Measurements from ENCODE around the gene CCDC6. TPM values are rescaled to one million over a fixed set of nuclear protein-coding genes. Genes with fewer than 3 reads are reported as not detected.
A peak's percentile ranks its signal among the peaks of the same experiment; 100 is the strongest.
"Not testable (repeated sequence)": the region's sequence is repeated elsewhere in the genome, so short reads cannot be mapped to it uniquely, and the experiment has no call there.

The CCDC6 gene
- total RNA-seq, 1 experiment from 2014 or later, result 22.0 TPM

DNA sequence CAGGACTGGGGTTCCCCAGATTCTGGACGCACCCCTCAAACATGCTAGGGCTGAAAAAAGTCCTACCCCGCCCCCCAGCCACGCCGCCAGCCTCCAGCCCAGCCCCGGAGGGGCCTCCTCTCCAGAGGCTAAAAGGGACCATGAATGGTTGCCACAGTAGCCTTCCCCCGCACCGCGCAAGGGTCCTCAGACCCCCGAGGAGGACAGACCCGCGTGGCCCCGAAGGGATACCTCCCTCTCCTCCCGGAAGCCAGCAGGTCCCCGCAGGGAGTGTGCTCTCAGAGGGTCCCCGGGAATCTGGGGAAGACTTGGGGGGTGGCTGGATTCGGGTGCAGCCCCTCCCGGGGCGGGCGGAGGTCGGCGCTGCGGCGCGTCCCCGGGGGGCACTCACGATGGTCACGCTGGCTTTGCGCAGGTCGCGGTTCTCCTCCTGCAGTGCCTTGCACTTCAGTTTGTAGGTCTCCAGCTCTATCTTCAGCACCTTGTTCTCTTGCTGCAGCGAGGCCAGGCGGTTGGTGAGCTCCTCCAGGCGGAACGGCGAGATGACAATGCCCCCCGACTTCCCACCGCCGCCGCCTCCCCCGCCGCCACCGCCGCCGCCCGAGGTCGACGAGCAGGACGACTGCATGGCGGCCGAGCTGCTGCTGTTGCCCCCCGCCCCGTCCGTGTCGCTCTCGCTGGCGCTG, 482 bp downstream of the CCDC6 start:
- no peak for DNase-seq (ENCODE audit: low read depth)

DNA sequence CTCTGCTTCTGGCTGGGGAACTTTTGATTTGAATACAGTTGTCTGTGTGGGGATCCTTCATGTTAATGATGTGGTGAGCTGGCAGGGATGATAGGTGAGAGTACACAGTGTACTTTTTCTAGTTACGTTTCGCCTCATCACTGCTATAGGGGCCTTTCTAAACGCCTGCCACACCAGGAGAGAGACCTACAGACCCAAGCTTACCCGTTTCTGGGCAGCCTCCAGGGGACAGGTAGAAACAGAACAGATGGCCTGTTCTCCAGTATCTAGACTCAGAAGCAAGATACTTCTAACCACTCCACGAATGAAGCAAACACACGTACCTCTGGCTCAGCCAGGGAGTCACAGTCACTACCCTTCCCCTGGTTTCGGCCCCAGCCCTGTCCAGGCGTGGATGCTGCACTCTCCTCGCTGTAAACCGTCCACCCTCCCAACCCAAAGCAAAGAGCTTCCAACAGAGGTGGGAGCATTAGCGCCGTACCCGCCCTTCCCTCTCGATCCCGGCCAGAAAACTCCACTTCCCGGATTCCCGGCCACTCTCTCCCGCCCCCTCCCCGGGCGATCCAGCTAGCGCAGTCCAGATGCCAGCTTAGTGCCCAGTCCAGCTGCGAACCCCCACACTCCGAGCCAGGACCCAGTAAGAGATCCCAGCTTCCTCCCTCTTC, 1.2 kb downstream of the CCDC6 start:
- DNase-seq (ENCODE audit: low read depth), result peak; percentile 11

- DNase-seq (ENCODE audit: low read depth), result no peak
These were observed 1.8 kb downstream of the CCDC6 start for GRCh38 chr10:59904426-59905065.

- DNase-seq (ENCODE audit: low read depth), result no peak
These were observed 2.5 kb downstream of the CCDC6 start for GRCh38 chr10:59903871-59904270.

DNA sequence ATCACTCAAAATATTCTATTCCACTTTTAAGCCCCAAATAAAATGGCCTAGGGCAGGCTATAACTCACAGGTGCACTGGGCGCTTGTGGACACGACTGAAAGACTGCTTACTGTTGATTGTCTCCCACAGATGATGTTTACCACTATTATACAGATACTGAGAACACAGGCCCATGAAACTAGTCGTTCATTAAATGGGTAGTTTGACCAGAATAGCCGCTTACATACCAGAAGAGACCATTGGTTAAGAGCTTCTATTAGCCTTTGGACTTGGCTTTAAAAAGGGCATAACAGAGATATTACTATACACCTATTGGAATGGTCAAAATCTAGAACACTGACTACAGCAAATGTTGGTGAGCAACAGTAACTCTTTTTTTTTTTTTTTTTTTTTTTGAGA, 4.3 kb downstream of the CCDC6 start:
- DNase-seq (ENCODE audit: low read depth), result no peak

DNA sequence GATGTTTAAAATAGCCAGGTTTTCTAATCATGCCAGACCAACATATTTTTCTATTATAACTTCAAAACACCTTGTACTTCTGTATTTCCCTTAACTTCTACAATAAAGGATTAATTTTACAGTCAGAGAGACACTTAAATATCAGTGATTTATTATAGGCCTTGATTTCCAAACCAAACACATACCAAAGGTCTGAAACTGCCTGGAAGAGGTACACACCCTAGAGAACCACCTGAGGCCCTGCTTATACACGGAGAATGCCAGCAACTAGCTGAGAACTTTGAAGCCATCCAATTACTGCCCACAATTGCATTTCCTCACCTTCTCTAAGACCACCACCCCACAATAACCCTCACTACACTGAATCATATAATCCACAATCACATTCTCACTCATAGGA, 4.9 kb downstream of the CCDC6 start:
- no peak for DNase-seq (ENCODE audit: low read depth)

- no peak for DNase-seq (ENCODE audit: low read depth)
These were observed 6.2 kb downstream of the CCDC6 start for GRCh38 chr10:59900048-59900727.

GRCh38 chr10:59898125-59898835, 8.1 kb downstream of the CCDC6 start:
- no peak for DNase-seq (ENCODE audit: low read depth)

- no peak for DNase-seq (ENCODE audit: low read depth)
These were observed 10.2 kb downstream of the CCDC6 start for GRCh38 chr10:59896191-59896590.

DNA sequence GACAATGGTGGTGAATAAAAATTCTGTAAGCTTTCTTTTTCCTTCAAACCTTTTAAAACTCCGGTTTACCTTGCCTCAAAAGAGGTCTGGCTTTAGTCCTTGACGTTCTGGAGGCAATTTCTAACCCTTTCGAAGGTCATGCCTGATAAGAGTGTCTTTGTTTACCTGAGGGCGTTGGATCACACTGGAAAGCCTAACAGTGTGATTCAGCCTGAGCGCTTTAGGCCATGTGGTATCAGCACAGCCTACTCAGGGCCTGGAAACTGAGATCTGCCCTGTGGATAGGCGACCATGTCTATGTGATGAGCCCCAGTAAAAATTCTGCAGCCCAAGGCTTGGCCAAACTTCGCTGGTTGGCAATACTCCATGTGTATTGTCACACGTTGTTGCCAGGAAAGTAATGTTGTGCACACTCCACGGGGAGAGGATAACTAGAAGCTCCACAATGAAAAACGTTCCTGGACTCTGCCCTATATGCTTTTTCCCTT, 10.7 kb downstream of the CCDC6 start:
- DNase-seq (ENCODE audit: low read depth), result no peak

- no peak for DNase-seq (ENCODE audit: low read depth)
These were observed 12.2 kb downstream of the CCDC6 start for GRCh38 chr10:59894114-59894513.

DNA sequence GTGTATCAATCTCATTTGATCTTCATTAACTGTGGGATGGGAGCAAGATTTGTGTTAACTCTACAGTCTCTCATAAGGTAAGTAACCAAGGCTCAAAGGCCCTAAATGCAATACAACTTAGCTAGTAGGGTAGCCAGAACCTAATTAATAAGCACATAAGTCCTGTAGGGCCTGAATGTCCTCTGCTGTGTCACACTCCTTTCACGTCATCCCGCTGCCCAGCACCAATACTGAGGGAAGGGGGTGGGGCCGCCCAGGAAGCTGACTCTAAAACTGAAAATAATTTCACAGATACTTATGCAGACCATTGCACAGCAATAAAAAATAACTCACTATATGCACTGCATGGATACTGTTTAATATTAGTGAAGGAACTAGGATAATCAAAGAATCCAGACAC, 13.7 kb downstream of the CCDC6 start:
- no peak for DNase-seq (ENCODE audit: low read depth)

DNA sequence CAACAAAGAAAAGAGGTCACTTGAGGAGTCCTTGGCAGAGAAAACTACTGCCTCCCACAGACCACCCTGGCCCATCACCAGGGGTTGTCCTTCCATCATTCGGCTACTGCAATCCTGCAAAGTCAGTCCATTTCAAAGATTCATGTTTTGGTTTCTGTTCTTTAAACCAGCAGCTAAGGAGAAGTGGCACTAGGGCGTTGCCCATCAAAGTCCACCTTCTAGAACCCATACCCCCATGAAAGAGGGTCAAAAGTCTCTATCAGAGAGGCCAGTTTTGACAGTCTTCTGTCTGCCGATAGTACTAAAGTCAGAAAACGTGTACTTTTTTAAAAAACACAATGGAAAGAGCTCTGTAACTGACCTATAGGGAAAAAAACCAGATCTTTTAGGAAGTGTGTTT, 14.4 kb downstream of the CCDC6 start:
- no peak for DNase-seq (ENCODE audit: low read depth)

- no peak for DNase-seq (ENCODE audit: low read depth)
These were observed 15.0 kb downstream of the CCDC6 start for GRCh38 chr10:59891349-59891748.

GRCh38 chr10:59888781-59889435, 17.4 kb downstream of the CCDC6 start:
- no peak for DNase-seq (ENCODE audit: low read depth)

- no peak for DNase-seq (ENCODE audit: low read depth)
These were observed 18.2 kb downstream of the CCDC6 start for GRCh38 chr10:59887972-59888640.

- DNase-seq (ENCODE audit: low read depth), result no peak
These were observed 19.4 kb downstream of the CCDC6 start for GRCh38 chr10:59887006-59887405.

DNA sequence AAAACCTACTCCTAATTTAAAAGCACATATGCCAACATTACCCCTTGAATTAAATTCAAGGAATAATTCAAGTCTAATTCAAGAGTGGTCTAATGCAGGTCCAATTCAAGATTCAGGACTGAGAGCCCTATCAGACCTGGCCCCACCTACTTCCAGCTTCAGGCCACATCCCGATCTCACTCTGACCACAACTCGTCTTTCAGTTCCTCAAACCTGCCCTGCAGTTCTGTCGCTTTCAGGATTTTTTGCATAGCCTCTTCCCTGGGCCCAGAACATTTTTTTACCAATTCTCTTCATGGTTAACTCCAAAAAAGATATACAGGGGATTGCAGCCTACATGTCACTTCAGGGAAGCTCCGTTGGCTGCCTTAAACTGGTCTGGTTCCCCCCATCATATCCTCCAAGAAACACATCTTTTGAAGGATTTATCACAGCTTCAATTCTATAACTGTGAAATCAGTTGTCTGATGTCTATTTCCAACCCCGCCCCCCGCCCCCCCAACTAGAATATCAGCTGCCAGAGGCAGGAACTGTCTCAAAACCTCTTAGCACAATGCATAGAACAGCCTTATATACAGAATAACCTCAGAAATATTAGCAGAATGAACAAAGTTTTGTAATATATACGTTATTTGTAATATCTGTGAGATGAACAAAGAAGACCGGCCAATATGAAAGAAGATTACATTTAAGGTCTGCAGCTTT, 20.8 kb downstream of the CCDC6 start:
- DNase-seq (ENCODE audit: low read depth), result no peak

GRCh38 chr10:59884893-59885292, 21.5 kb downstream of the CCDC6 start:
- not testable (repeated sequence) for DNase-seq (ENCODE audit: low read depth)

GRCh38 chr10:59881640-59882039, 24.7 kb downstream of the CCDC6 start:
- no peak for DNase-seq (ENCODE audit: low read depth)
